H9 (cell line): Measurements from ENCODE around the gene MGAT5B. TPM values are rescaled to one million over a fixed set of nuclear protein-coding genes. Genes with fewer than 3 reads are reported as not detected.

Source experiments
- DNase-seq: peaks from one replicate; pipeline ENCODE4 v3.0.0-alpha.2; 2017
- H2AFZ ChIP-seq: one replicate; pipeline ENCODE4 v1.6.1; 2013; ENCODE audit warnings: mild to moderate bottlenecking, low read length, control low read depth, moderate library complexity
- H2AK5ac ChIP-seq: 2 replicates; pipeline ENCODE4 v1.6.1; 2013; ENCODE audit warnings: low read length, control low read depth, mixed read lengths; ENCODE audit not compliant: insufficient read length
- H2BK120ac ChIP-seq: one replicate; pipeline ENCODE4 v1.6.1; 2013; ENCODE audit warnings: low read depth, mild to moderate bottlenecking, low read length, control low read depth, inconsistent platforms; ENCODE audit not compliant: poor library complexity, severe bottlenecking
- H2BK12ac ChIP-seq: 2 replicates; pipeline ENCODE4 v1.6.1; 2013; ENCODE audit warnings: low read length, control low read depth, mixed read lengths, low read depth; ENCODE audit not compliant: insufficient read length
- H2BK15ac ChIP-seq: 2 replicates; pipeline ENCODE4 v1.6.1; 2013; ENCODE audit warnings: low read depth, low read length, control low read depth
- H2BK20ac ChIP-seq: one replicate; pipeline ENCODE4 v1.6.1; 2013; ENCODE audit warnings: low read depth, mild to moderate bottlenecking, low read length, control low read depth, inconsistent platforms; ENCODE audit not compliant: poor library complexity, severe bottlenecking
- H2BK5ac ChIP-seq: 2 replicates; pipeline ENCODE4 v1.6.1; 2013; ENCODE audit warnings: low read length, control low read depth, mixed read lengths; ENCODE audit not compliant: insufficient read length
- H3K14ac ChIP-seq: 2 replicates; pipeline ENCODE4 v1.6.1; 2013; ENCODE audit warnings: low read length, control low read depth; ENCODE audit not compliant: insufficient read depth
- H3K18ac ChIP-seq: 2 replicates; pipeline ENCODE4 v1.6.1; 2013; ENCODE audit warnings: low read depth, mild to moderate bottlenecking, mixed read lengths, low read length, control low read depth; ENCODE audit not compliant: insufficient read length
- H3K23ac ChIP-seq: 2 replicates; pipeline ENCODE4 v1.6.1; 2013; ENCODE audit warnings: low read length, control low read depth, mixed read lengths, low read depth; ENCODE audit not compliant: insufficient read length
- H3K23me2 ChIP-seq: 2 replicates; pipeline ENCODE4 v1.6.1; 2013; ENCODE audit warnings: low read depth, mild to moderate bottlenecking, mixed read lengths, low read length, control low read depth; ENCODE audit not compliant: insufficient read length, poor library complexity, severe bottlenecking
- H3K27ac ChIP-seq: 2 replicates; pipeline ENCODE4 v1.5.1; 2013; ENCODE audit warnings: low read length, control low read depth, mixed read lengths, low read depth; ENCODE audit not compliant: insufficient read length
- H3K27me3 ChIP-seq: 2 replicates; pipeline ENCODE4 v1.6.1; 2013; ENCODE audit warnings: low read length, control low read depth, inconsistent platforms; ENCODE audit not compliant: insufficient read depth
- H3K4ac ChIP-seq: 2 replicates; pipeline ENCODE4 v1.6.1; 2013; ENCODE audit warnings: low read depth, mild to moderate bottlenecking, control low read depth, inconsistent platforms, low read length, moderate library complexity
- H3K4me1 ChIP-seq: 2 replicates; pipeline ENCODE4 v1.6.1; 2013; ENCODE audit warnings: low read length, control low read depth, inconsistent platforms; ENCODE audit not compliant: insufficient read depth
- H3K4me2 ChIP-seq: 2 replicates; pipeline ENCODE4 v1.6.1; 2013; ENCODE audit warnings: low read length, control low read depth, mixed read lengths; ENCODE audit not compliant: insufficient read length, insufficient read depth
- H3K56ac ChIP-seq: 2 replicates; pipeline ENCODE4 v1.6.1; 2013; ENCODE audit warnings: low read depth, mild to moderate bottlenecking, mixed read lengths, low read length, control low read depth; ENCODE audit not compliant: insufficient read length
- H3K79me1 ChIP-seq: 2 replicates; pipeline ENCODE4 v1.6.1; 2013; ENCODE audit warnings: low read depth, mild to moderate bottlenecking, moderate library complexity, low read length, control low read depth, inconsistent platforms; ENCODE audit not compliant: insufficient read depth, poor library complexity, severe bottlenecking
- H3K79me2 ChIP-seq: 2 replicates; pipeline ENCODE4 v1.6.1; 2013; ENCODE audit warnings: low read length, control low read depth, inconsistent platforms; ENCODE audit not compliant: insufficient read depth
- H3K9ac ChIP-seq: 2 replicates; pipeline ENCODE4 v1.6.1; 2013; ENCODE audit warnings: low read length, control low read depth, mixed read lengths; ENCODE audit not compliant: insufficient read length; ENCODE audit errors: extremely low read depth
- H3K9me3 ChIP-seq: one replicate; pipeline ENCODE4 v1.6.1; 2013; ENCODE audit warnings: low read depth, low read length, inconsistent platforms; ENCODE audit not compliant: control insufficient read depth
- H3T11ph ChIP-seq: one replicate; pipeline ENCODE4 v1.6.1; 2013; ENCODE audit warnings: mild to moderate bottlenecking, low read length, control low read depth, inconsistent platforms
- H4K20me1 ChIP-seq: one replicate; pipeline ENCODE4 v1.6.1; 2013; ENCODE audit not compliant: control insufficient read depth, insufficient read length, insufficient read depth
- H4K5ac ChIP-seq: 2 replicates; pipeline ENCODE4 v1.6.1; 2013; ENCODE audit warnings: low read depth, mild to moderate bottlenecking, mixed read lengths, low read length, control low read depth; ENCODE audit not compliant: insufficient read length
- H4K8ac ChIP-seq: replicated peaks from 2 replicates; pipeline ENCODE4 v1.6.1; 2013; ENCODE audit warnings: low read length, control low read depth, mixed read lengths, low read depth; ENCODE audit not compliant: insufficient read length
- H4K91ac ChIP-seq: 2 replicates; pipeline ENCODE4 v1.6.1; 2013; ENCODE audit warnings: low read depth, mild to moderate bottlenecking, moderate library complexity, mixed read lengths, low read length, control low read depth; ENCODE audit not compliant: insufficient read length
- H3K27ac Mint-ChIP-seq, 3 experiments: 2 replicates in 2 of 3; 3 replicates in 1 of 3; pipeline ENCODE4 v1.8.0; 2020 to 2021; ENCODE audit warnings: mixed read lengths in 3 of 3, mild to moderate bottlenecking in 1 of 3, moderate library complexity in 1 of 3
- H3K27me3 Mint-ChIP-seq: 2 replicates; pipeline ENCODE4 v1.8.0; 2021; ENCODE audit warnings: low read depth, mild to moderate bottlenecking, moderate library complexity, mixed read lengths
- H3K36me3 Mint-ChIP-seq, 3 experiments: 2 replicates in 2 of 3; 3 replicates in 1 of 3; pipeline ENCODE4 v1.8.0; 2020 to 2021; ENCODE audit warnings: low read depth in 3 of 3, mixed read lengths in 3 of 3; ENCODE audit not compliant: insufficient read depth in 1 of 3
- H3K4me1 Mint-ChIP-seq, 2 experiments: 2 replicates each; pipeline ENCODE4 v1.8.0; 2020; ENCODE audit warnings: mixed read lengths in 2 of 2
- H3K4me3 Mint-ChIP-seq, 2 experiments: 2 replicates in 1 of 2; 3 replicates in 1 of 2; pipeline ENCODE4 v1.8.0; 2020 to 2021; ENCODE audit warnings: mild to moderate bottlenecking in 2 of 2, mixed read lengths in 2 of 2, moderate library complexity in 1 of 2
- H3K9me3 Mint-ChIP-seq, 2 experiments: 2 replicates in 1 of 2; 3 replicates in 1 of 2; pipeline ENCODE4 v1.8.0; 2020; ENCODE audit warnings: mild to moderate bottlenecking in 2 of 2, mixed read lengths in 2 of 2, moderate library complexity in 1 of 2
- CTCF ChIP-seq: fragments of 200-600 bp; sonication (generic); conservative IDR thresholded peaks from 3 replicates; pipeline ENCODE4 v1.8.0; 2021; ENCODE audit warnings: antibody characterized with exemption, mild to moderate bottlenecking
- WGBS: extraction: QIAGEN DNeasy Blood & Tissue Kit; methylation state at CpG from one replicate; pipeline ENCODE4 v1.1.7; 2013; ENCODE audit warnings: missing lambda C conversion rate, low lambda C conversion rate, mixed read lengths; ENCODE audit not compliant: insufficient read length; ENCODE audit errors: extremely low coverage; 5-methylcytosine and 5-hydroxymethylcytosine counted together
- total RNA-seq: library from RNA; stranded (reverse); gene quantifications from 2 replicates; pipeline ENCODE4 v1.2.1, GENCODE V29; 2021

Gene MGAT5B
- total RNA-seq, 1 experiment from 2014 or later = 4.9 TPM

DNA sequence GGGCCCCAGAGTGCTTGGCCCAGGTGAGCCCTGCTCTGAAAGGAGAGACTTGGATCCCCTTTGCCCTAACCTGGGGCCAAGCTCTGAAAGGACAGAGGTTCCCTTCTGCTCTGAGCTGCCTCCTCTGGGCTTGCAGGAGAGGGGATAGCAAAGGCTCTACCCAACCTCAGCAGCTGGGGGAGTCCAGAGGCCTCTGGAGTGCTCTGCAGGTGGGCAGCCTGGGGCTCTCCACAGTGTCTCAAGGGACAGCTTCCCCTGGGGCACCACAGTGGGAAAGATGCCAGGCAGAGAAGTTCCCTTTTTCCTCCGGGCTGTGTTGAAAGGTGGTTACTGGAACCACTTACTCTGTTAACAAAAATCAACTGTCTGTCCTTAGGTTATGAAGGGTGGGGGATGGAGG lies 48.2 kb upstream of the MGAT5B start:
- H3K4me3 Mint-ChIP-seq = no peak overlapping the region
- no peaks in the 10 kb centered on the region for H3K9me3 Mint-ChIP-seq

More for the DNA sequence above, 48.2 kb upstream of the MGAT5B start:
- Histone ChIP-seq H2AFZ (no peak overlapping the region), H3K79me1 (no peaks in the 10 kb centered on the region), H2BK20ac (no peak overlapping the region), H3K56ac (no peak overlapping the region), H2BK5ac (no peak overlapping the region), H3K27ac (no peak overlapping the region), H3K9ac (no peak overlapping the region), H2BK12ac (no peak overlapping the region), H2BK120ac (no peak overlapping the region), H2BK15ac (no peak overlapping the region), H3K14ac (no peak overlapping the region), H3K4me1 (no peaks in the 10 kb centered on the region; the same call in 1 of the 2 replicates), H4K91ac (no peak overlapping the region), H3K27me3 (no peaks in the 10 kb centered on the region), H4K8ac (no peak overlapping the region), H4K20me1 (no peaks in the 10 kb centered on the region), H3K4ac (no peak overlapping the region), H4K5ac (no peak overlapping the region), H3K9me3 (no peaks in the 10 kb centered on the region), H3K18ac (no peak overlapping the region), H3K23me2 (no peaks in the 10 kb centered on the region), H3K4me2 (no peak overlapping the region), H3K23ac (no peak overlapping the region), H3T11ph (no peak overlapping the region), H3K79me2 (no peaks in the 10 kb centered on the region), H2AK5ac (no peak overlapping the region)
- no peak for TF ChIP-seq CTCF
- no peak for DNase-seq
- peak overlapping the region in 1 of 3 experiments; percentile 57; a peak in 1 of 7 replicates for H3K27ac Mint-ChIP-seq
- WGBS = no CpG with 5 or more reads among the region's 1 CpG
- peaks cover 7% of the 10 kb centered on the region; the same call in 1 of the 2 replicates for H3K27me3 Mint-ChIP-seq
- H3K36me3 Mint-ChIP-seq = no peaks in the 10 kb centered on the region
- H3K4me1 Mint-ChIP-seq = peaks cover 7 to 15% of the 10 kb centered on the region in 2 experiments
